Hematopoietic multipotent progenitor cell treated with erythropoietin and hydrocortisone succinate and interleukin-3 and kit ligand, for 15 days (in vitro differentiated cells): ENCODE data around the gene PLXNB1.
"Not testable (repeated sequence)": the region's sequence is repeated elsewhere in the genome, so short reads cannot be mapped to it uniquely, and the experiment has no call there.

ENCODE experiments used
- DNase-seq: peaks from one replicate; pipeline ENCODE4 v3.0.0-alpha.2; 2015; ENCODE audit warnings: low spot score

Gene PLXNB1

GRCh38 chr3:48404440-48405342 lies 25.2 kb downstream of the PLXNB1 start:
- DNase-seq: no peak

- no peak for DNase-seq
Observed at GRCh38 chr3:48403533-48404439, 26.1 kb downstream of the PLXNB1 start.

DNA sequence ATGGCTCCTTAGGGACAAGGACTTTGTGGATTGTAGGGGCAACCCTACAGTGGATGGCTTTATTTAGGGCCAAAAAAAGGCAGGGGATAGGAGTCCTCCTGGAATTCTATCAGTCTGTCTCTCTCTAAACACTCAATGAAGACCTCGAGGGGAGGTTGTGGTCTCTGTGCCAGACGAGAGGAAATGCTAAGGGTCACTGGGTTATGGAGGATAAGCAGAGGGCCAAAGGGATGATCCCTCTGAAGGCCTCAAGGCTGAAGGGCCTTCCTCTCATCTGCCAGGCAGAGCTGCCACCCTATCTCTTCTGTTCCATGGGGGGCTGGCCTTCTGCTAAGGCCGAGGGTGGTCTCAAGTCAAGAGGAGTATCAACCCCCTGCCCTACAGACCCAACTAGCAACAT lies 27.0 kb downstream of the PLXNB1 start:
- DNase-seq: no peak

DNA sequence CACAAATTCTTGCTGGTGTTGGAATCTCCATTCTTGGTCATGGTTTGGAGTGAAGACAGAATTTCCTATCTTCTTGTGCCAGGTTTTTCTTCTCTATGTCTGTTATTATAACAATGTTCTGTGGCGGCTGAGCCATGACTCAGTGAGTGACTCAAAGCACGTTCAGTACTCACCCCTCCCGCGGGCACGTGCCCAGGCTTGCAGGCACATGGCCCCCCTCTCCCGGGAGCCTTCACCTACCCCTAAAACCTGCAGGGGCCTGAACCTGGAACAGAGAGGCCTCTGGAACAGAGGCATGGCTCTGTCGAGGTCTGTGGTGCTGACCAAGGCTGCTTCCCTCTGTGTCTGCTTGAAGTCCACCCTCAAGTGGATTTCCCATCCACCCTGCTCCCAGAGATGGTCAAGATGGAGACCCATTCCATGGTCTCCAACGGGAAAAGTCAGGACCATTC lies 27.6 kb downstream of the PLXNB1 start:
- no peak for DNase-seq

DNA sequence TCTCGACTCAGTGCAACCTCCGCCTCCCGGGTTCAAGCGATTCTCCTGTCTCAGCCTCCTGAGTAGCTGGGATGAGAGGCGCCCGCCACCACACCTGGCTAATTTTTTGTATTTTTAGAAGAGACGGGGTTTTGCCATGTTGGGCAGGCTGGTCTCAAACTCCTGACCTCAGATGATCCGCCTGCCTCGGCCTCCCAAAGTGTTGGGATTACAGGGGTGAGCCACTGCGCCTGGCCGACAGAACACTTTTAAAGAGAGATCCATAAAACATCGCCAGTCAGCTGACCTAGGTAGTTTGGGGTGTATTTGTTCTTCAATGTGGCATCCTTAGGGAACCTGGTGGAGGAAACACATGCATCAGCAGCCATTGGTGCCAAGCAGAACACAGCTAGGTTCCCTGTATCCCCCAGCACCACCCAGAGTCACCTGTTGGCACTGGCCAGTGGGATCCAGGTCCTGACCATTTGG lies 28.4 kb downstream of the PLXNB1 start:
- not testable (repeated sequence) for DNase-seq

GRCh38 chr3:48400824-48401433 lies 29.0 kb downstream of the PLXNB1 start:
- peak; percentile 77 for DNase-seq

DNA sequence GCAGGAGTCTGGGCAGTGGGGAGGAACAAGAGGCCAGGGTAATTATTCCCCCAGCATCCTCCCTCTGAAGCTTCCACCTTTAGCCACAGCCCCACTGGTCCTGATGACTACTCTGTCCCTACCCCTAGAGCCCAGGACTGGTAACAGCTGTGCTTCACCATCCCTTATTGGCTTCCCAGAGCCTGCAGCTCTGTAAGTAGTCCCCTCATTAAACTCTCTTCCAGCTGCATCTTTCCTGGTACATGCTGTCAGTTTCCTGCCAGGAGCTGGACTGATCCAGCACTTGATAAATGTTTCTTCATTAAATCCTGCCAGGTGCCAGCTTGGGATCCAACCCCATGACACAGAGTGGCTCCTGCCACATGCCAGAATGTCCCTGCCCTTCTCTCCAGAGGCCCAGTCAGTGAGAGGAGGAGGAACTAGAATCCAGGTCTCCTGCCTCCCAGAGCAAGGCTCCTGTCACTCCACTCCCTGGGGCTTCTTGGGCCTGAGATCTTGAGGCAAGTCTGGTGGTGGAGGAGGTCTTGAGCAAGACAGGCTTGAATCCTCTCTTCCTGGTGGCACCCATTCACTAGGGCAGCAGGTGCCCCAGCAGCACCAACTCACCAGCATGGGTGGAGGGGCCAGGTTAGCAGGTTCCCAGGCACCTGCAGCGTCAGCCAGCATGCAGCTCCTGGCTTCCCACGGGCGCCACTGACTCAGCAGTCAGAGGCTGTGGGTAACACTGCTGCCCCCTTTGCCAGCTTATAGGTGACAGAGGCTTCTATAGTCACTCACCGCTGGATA lies 30.3 kb downstream of the PLXNB1 start:
- no peak for DNase-seq

DNA sequence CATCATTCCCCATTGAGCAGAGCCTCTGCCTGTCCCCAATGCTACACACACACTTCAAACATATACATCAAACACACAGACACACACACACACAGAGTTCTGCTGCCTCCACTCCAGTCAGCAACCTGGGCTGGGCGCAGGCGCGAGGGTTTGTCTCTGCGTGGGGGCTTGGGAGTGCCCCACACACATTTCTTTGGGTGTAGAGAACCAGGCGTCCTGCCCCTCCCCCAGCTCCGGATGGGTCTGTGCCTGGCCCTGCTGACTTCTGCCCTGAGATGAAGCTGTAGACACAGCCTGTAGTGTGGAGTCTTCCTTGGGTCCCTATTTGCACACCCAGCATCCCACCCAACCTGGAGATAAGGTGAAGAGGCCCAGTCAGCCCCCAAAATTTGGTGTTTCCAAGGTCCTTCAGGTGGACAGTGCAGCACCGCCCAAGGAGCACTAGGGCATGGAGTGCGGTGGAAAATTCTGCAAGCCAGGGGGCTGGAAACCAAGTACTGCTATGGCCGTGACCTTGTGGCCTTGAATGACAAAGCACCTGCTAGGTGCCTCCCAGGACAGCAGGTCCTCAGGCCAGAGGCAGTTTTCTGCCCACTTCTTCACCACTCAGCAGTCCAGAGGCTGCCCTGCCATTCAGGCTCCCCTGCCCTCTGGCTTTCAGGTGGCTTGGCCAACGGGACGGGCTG lies 31.0 kb downstream of the PLXNB1 start:
- no peak for DNase-seq

DNA sequence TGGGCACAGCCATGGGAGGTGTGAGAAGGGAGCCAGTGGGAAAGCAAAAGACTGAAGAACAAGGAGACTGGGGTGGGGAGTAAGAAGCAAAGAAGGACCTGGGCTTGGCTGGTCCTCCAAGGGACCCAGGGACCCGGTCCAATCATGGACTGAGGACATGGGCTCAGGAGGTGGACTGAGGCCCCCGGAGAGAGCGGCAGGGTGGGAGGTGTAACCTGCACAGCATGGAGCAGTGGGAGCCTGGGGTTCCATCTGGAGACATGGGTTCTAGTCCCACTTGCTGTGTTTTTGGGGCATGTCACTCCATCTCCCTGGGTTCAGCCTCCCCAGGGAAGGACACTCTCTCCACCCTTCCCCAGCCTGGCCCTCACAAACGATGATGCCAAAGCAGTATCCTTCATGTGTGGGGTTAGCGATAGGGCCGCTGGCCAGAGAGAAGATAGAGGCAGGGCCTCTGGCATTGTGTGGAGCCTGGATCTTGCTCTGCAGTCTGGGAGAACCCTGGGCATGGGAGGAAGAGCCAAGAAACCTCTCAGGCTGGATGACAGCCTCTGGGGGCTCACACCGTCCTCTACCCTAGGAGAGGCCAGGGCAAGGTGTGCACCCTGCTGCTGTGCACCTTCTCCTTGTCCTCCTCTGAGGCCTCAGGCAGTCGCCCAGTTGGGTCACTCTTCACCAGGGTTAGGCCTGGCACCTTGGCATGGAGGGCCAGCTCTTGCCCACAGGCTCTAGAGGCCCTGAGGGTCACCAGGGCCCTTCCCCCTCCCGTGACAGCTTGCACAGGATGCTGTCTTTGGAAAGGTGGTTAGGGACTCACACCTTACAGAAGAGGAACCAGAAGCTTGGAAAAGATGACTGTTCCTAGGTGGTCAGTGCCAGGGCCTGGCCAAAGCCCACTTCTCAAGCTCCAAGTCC lies 31.9 kb downstream of the PLXNB1 start:
- DNase-seq: no peak

DNA sequence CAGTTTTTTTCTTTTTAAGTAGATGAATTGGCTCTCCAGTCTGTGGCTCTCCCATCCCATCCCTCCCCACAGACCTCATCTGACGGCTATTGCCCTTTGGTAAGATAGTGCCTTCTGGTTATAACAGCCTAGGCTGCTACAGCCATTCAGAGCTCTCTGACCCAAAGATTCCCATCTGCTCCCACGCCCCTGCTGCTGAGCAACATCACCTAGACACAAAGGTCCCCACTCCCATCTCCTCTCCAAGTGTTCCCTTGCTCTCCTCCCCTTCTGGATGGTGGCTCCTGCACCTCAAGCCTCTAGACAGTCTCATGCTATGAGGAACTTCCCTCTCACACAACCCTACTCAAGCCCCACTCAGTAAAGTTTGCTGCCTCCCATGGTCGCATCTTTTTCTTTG lies 34.2 kb downstream of the PLXNB1 start:
- no peak for DNase-seq

DNA sequence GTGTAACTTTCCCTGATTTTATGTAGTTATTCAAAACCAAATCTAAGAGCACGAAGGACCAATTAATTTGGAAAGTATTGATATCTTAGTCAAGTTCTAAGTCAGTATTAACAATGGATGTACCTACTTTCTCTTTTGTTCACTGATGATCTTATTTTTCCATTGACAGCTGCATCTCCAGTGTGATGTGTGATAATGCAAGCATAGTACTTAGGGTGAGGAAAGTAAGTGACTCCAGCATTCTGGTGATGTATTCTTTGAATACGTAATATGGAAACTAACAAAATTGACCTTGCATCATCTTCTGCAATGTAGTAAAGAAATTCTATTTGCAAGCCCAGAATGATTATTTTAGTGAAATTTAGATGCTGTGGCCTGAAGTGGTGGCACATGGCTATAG lies 35.5 kb downstream of the PLXNB1 start:
- DNase-seq: no peak

- DNase-seq: no peak
Observed at GRCh38 chr3:48388966-48389365, 40.9 kb downstream of the PLXNB1 start.

- DNase-seq: no peak
Observed at GRCh38 chr3:48387634-48388033, 42.3 kb downstream of the PLXNB1 start.

- no peak for DNase-seq
Observed at GRCh38 chr3:48372862-48373435, 56.9 kb downstream of the PLXNB1 start.

GRCh38 chr3:48372377-48372770 lies 57.5 kb downstream of the PLXNB1 start:
- no peak for DNase-seq

DNA sequence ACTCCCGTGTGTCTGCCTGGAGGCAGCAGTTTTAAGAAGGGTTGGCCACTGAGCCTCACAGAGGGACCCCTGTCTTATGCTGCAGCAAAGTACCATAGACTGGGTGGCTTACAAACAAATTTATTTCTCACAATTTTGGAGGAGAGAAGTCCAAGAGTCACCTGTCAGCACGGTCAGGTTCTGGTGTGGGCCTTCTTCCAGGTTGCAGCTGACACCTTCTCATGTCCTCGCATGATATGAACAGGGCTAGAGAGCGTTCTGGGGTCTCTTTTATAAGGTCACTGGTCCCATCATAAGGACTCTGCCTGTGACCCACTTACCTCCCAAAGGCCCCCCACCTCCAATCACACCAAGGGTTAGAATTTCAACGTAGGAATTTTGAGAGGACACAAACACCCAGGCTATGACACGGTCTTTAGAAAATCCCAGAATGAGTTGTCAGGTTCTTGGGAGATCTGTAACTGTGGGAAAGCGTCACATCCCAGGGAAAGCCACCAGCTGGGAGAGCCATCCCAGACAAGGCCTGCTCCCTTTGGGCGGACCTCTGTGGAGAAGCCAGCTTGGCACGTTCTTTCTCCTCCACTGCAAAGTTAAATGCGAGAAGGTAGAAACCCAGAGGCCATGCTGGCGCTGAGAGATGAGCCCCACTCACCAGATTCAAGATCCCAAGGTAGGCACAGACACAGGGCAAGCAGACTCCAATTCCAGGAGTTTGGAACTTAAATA lies 58.1 kb downstream of the PLXNB1 start, which contains the start of gene FBXW12:
Gene FBXW12, plus strand, starts transcription at position 569 of the 726 bp plus-strand sequence. CDS start 549 bp downstream, outside the sequence.
- DNase-seq: no peak

- no peak for DNase-seq
Observed at GRCh38 chr3:48370333-48370713, 59.6 kb downstream of the PLXNB1 start.

DNA sequence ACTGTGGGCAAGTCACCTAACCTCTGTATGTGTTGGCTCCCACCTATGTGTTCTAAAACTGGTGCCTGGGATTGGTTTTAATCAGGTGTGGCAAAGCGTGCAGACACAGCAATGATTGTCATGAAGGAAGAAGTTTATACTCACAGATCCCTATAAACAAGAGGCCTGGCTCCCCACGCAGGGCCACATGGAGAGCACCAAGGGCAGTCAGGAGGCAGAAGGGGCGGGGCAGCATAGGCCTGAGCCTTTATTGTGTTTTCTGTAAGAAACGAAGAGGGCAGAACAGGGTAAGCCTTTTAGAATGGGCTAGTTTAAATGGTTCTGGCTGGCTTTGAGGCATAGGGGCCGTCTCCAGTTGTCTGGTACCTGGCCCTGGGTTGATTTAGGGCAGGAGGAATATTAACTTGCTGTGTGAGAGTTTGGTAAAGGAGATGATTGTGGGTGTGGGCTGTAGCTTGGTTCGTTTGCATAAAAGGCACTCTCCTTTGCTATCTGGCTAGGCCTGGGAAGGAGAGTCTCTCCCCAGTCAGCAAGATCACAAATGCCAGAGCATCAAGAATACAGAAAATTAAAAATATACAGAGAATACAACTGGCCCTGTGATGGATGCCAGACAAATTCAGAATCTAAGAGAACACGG lies 60.1 kb downstream of the PLXNB1 start:
- no peak for DNase-seq
